Loucy (cell line): Measurements from ENCODE around the gene PTPRN2.

Experiments used
- H2AFZ ChIP-seq: fragments of 200-600 bp; sonication (generic); 2 replicates; pipeline ENCODE4 v1.6.0; 2016; ENCODE audit warnings: antibody characterized with exemption, mild to moderate bottlenecking, low read length, moderate library complexity
- H3F3A ChIP-seq: fragments of 200-600 bp; 2 replicates; pipeline ENCODE4 v1.6.0; 2016; ENCODE audit warnings: antibody characterized with exemption, low read depth, mild to moderate bottlenecking
- H3K27me3 ChIP-seq: fragments of 200-600 bp; sonication (generic); 2 replicates; pipeline ENCODE4 v1.6.1; 2014; ENCODE audit warnings: low read length, mild to moderate bottlenecking; ENCODE audit not compliant: insufficient read depth, poor library complexity, severe bottlenecking
- H3K36me3 ChIP-seq: fragments of 200-600 bp; sonication (generic); 2 replicates; pipeline ENCODE4 v1.6.1; 2016; ENCODE audit warnings: low read length; ENCODE audit not compliant: insufficient read depth
- H3K4me1 ChIP-seq: fragments of 200-600 bp; sonication (generic); 2 replicates; pipeline ENCODE4 v1.5.1; 2014; ENCODE audit warnings: low read length, mild to moderate bottlenecking; ENCODE audit not compliant: insufficient read depth, poor library complexity, severe bottlenecking
- H3K4me2 ChIP-seq: fragments of 200-600 bp; sonication (generic); 2 replicates; pipeline ENCODE4 v1.6.0; 2014; ENCODE audit warnings: antibody characterized with exemption, low read length, low read depth, mild to moderate bottlenecking; ENCODE audit not compliant: poor library complexity, severe bottlenecking
- H3K4me3 ChIP-seq: fragments of 200-600 bp; sonication (generic); 2 replicates; pipeline ENCODE4 v1.5.1; 2014; ENCODE audit warnings: low read length, mild to moderate bottlenecking, mixed read lengths; ENCODE audit not compliant: poor library complexity, severe bottlenecking
- H3K79me2 ChIP-seq: fragments of 200-600 bp; sonication (generic); 2 replicates; pipeline ENCODE4 v1.6.1; 2014; ENCODE audit warnings: low read length; ENCODE audit not compliant: insufficient read depth
- H3K9ac ChIP-seq: fragments of 200-600 bp; sonication (generic); 2 replicates; pipeline ENCODE4 v1.6.0; 2014; ENCODE audit warnings: mild to moderate bottlenecking, low read depth, low read length, moderate library complexity; ENCODE audit not compliant: poor library complexity, severe bottlenecking
- H3K9me2 ChIP-seq: fragments of 200-600 bp; sonication (generic); replicated peaks from 2 replicates; pipeline ENCODE4 v1.6.1; 2016; ENCODE audit warnings: low read depth, low read length, mixed read lengths
- H3K9me3 ChIP-seq: fragments of 200-600 bp; sonication (generic); 2 replicates; pipeline ENCODE4 v1.6.1; 2014; ENCODE audit warnings: mild to moderate bottlenecking, antibody characterized with exemption, low read length, low read depth; ENCODE audit not compliant: insufficient read depth
- H4K20me1 ChIP-seq: fragments of 200-600 bp; sonication (generic); 2 replicates; pipeline ENCODE4 v1.6.0; 2014; ENCODE audit warnings: antibody characterized with exemption, low read length, mild to moderate bottlenecking; ENCODE audit not compliant: insufficient read depth, poor library complexity, severe bottlenecking
- EZH2phosphoT487 ChIP-seq: fragments of 200-600 bp; IDR thresholded peaks from 2 replicates; pipeline ENCODE4 v1.6.1; 2018; ENCODE audit warnings: antibody characterized with exemption, mild to moderate bottlenecking, moderate library complexity, borderline replicate concordance
- TF ChIP-seq, protein P1 (sequence below): fragments of 200-600 bp; sonication (generic); conservative IDR thresholded peaks from 2 replicates; pipeline ENCODE4 v1.5.1; 2014; ENCODE audit warnings: mild to moderate bottlenecking, antibody characterized with exemption, low read length

PTPRN2 gene

GRCh38 chr7:158123753-158124152 lies 463.9 kb downstream of the PTPRN2 start:
- Histone ChIP-seq H3F3A (no peaks in the 10 kb centered on the region), H2AFZ (no peak overlapping the region), H3K79me2 (no peaks in the 10 kb centered on the region), H3K4me1 (no peaks in the 10 kb centered on the region), H3K4me3 (no peak overlapping the region), H3K9ac (no peak overlapping the region), H4K20me1 (no peaks in the 10 kb centered on the region), H3K9me3 (peaks cover 40% of the 10 kb centered on the region), H3K4me2 (no peak overlapping the region), H3K27me3 (no peaks in the 10 kb centered on the region), H3K36me3 (no peaks in the 10 kb centered on the region), H3K9me2 (no peaks in the 10 kb centered on the region)
- TF ChIP-seq, protein P1, sequence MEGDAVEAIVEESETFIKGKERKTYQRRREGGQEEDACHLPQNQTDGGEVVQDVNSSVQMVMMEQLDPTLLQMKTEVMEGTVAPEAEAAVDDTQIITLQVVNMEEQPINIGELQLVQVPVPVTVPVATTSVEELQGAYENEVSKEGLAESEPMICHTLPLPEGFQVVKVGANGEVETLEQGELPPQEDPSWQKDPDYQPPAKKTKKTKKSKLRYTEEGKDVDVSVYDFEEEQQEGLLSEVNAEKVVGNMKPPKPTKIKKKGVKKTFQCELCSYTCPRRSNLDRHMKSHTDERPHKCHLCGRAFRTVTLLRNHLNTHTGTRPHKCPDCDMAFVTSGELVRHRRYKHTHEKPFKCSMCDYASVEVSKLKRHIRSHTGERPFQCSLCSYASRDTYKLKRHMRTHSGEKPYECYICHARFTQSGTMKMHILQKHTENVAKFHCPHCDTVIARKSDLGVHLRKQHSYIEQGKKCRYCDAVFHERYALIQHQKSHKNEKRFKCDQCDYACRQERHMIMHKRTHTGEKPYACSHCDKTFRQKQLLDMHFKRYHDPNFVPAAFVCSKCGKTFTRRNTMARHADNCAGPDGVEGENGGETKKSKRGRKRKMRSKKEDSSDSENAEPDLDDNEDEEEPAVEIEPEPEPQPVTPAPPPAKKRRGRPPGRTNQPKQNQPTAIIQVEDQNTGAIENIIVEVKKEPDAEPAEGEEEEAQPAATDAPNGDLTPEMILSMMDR: no peak
- TF ChIP-seq EZH2phosphoT487: no peak

DNA sequence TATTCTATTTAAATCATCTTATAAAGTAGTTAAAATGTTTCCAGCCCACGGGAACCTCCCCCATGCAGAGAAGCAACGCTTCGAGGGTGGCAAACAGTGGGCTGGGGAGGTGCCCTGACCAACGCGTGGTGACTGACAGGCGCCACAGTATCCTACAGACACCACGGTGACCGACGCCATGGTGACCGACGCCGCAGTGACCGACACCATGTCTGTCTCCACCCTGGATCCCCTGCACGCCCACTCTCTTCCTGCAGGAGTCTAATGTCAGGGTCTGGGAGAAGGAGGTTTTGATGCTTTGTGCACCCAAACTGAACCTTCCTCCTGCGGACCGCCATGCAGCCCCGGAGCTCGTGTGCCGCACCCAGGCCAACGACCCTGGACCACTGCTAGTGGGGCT lies 464.4 kb downstream of the PTPRN2 start:
- Histone ChIP-seq H3K9me3 (peaks cover 42% of the 10 kb centered on the region), H3K9me2 (no peaks in the 10 kb centered on the region), H3K4me2 (no peak overlapping the region), H3K27me3 (no peaks in the 10 kb centered on the region), H3K79me2 (no peaks in the 10 kb centered on the region), H3K4me3 (no peak overlapping the region), H4K20me1 (no peaks in the 10 kb centered on the region), H3K4me1 (no peaks in the 10 kb centered on the region), H3K9ac (no peak overlapping the region), H3K36me3 (no peaks in the 10 kb centered on the region), H3F3A (no peaks in the 10 kb centered on the region), H2AFZ (no peak overlapping the region)
- TF ChIP-seq, protein P1: no peak
- TF ChIP-seq EZH2phosphoT487: no peak

GRCh38 chr7:158121441-158122045 lies 466.1 kb downstream of the PTPRN2 start:
- Histone ChIP-seq H3K9me2 (no peaks in the 10 kb centered on the region), H4K20me1 (no peaks in the 10 kb centered on the region), H3K27me3 (no peaks in the 10 kb centered on the region), H3F3A (no peaks in the 10 kb centered on the region), H3K79me2 (no peaks in the 10 kb centered on the region), H3K9ac (no peak overlapping the region), H2AFZ (no peak overlapping the region), H3K4me2 (no peak overlapping the region), H3K36me3 (no peaks in the 10 kb centered on the region), H3K4me1 (no peaks in the 10 kb centered on the region), H3K9me3 (peaks cover 39% of the 10 kb centered on the region), H3K4me3 (no peak overlapping the region)
- no peak for TF ChIP-seq EZH2phosphoT487
- TF ChIP-seq, protein P1: no peak
